Stomach (tissue), 9 donors: ENCODE measurements around the gene CLEC2D. TPM values are rescaled to one million over a fixed set of nuclear protein-coding genes. Genes with fewer than 3 reads are reported as not detected.
A peak's percentile ranks its signal among the peaks of the same experiment; 100 is the strongest.

Experiments
- DNase-seq, 2 donors: peaks; one replicate each; pipeline versions ENCODE4 v3.0.0 to v3.0.0-alpha.2; 2013 to 2019
- H3K27ac ChIP-seq, 5 donors: fragments of 200-600 bp in 4 of 5; sonication (generic) in 4 of 5; one replicate each; pipeline ENCODE4 v1.5.1; 2013 to 2019; ENCODE audit warnings: mild to moderate bottlenecking in 1 of 5, moderate library complexity in 1 of 5
- H3K27me3 ChIP-seq, 3 donors: fragments of 200-600 bp; sonication (generic); one replicate each; pipeline ENCODE4 v1.5.1; 2017 to 2019; ENCODE audit warnings: mixed run types in 1 of 3
- H3K36me3 ChIP-seq, 4 donors: fragments of 200-600 bp; sonication (generic); 1 replicate in 3 of 4; 2 replicates in 1 of 4; pipeline ENCODE4 v1.5.1; 2016 to 2019
- H3K4me1 ChIP-seq, 4 donors: fragments of 200-600 bp; sonication (generic); one replicate each; pipeline ENCODE4 v1.5.1; 2016 to 2019
- H3K4me3 ChIP-seq, 4 donors: fragments of 200-600 bp; sonication (generic) in 3 of 4; one replicate each; pipeline ENCODE4 v1.5.1; 2016 to 2019; ENCODE audit warnings: mild to moderate bottlenecking in 1 of 4
- H3K9me3 ChIP-seq, 4 donors: fragments of 200-600 bp; sonication (generic); one replicate each; pipeline ENCODE4 v1.5.1; 2016 to 2019
- EP300 ChIP-seq: sonication (generic); formaldehyde crosslinking; IDR thresholded peaks from one replicate; pipeline ENCODE4 v1.6.1; 2017; ENCODE audit warnings: antibody characterized with exemption
- POLR2A ChIP-seq, 4 donors: fragments of 450-650 bp; IDR thresholded peaks; one replicate each; pipeline ENCODE4 v1.6.1; 2016; ENCODE audit warnings: antibody characterized with exemption in 4 of 4, control low read depth in 2 of 4, mild to moderate bottlenecking in 1 of 4, moderate library complexity in 1 of 4
- POLR2AphosphoS5 ChIP-seq, 3 donors: sonication (generic); formaldehyde crosslinking; IDR thresholded peaks; one replicate each; pipeline ENCODE4 v1.6.1; 2016; ENCODE audit warnings: antibody characterized with exemption in 3 of 3
- WGBS, 5 donors: extraction: QIAGEN DNeasy Blood & Tissue Kit in 3 of 5; methylation state at CpG; one replicate each; pipeline versions ENCODE4 v1.1.5 to v1.1.7; 2013 to 2018; 5-methylcytosine and 5-hydroxymethylcytosine counted together
- intact Hi-C: fragments of 100-400 bp; cut with DNase I; formaldehyde crosslinking; loops from one replicate; pipeline ENCODE4 v1.15.1; 2023; ENCODE audit warnings: low total_unique reads
- polyA plus RNA-seq, 3 donors: library from polyadenylated mRNA; stranded (reverse); fragments of 200-250 nt; gene quantifications; one replicate each; pipeline ENCODE4 v1.2.3, GENCODE V29; 2013
- total RNA-seq, 5 donors: library from RNA; depleted of rRNA; stranded (reverse); fragments of >200 nt; gene quantifications; one replicate each; pipeline versions ENCODE4 v1.1.0 to v1.2.3, GENCODE V29; 2014 to 2016
- TF ChIP-seq, protein P1 (sequence below), 7 experiments: fragments of 450-650 bp in 4 of 7; fragments of 200-600 bp in 3 of 7; sonication (generic) in 3 of 7; IDR thresholded peaks; one replicate each; pipeline ENCODE4 v1.5.1; 2016 to 2019; ENCODE audit warnings: antibody characterized with exemption in 7 of 7, control low read depth in 2 of 7, mild to moderate bottlenecking in 1 of 7
- donor health status: healthy with polysubstance abuse.
- donor health status: Bipolar disorder and iron deficiency.
- donor health status: healthy.

Gene CLEC2D
- total and polyA plus RNA-seq, 8 donors: 2.2 to 90.2 (median 21.1) TPM; not detected in 1

DNA sequence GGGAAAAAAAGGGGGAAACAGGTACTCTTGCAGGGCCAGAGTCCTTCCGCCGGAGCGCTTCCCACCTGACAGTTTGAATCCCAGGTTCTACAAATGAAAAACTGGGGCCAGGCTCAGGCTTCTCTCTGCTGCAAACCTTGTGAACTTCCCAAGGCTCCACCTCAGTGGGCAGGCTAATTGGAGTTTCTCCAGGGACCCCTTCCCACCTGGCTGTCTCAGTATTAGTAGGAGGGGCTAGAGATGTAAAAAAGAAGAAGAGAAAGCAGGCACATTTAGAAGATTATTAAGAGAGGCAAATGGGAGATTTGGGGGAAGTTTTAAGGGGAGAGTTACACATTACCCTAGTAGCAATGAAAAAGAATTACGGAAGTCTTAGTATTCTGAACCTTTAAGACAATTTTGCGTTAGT is 20.0 kb upstream of the CLEC2D start:
- H3K27ac ChIP-seq: peak overlapping the region; percentile 7 to 91 (median 90)
- peak overlapping the region; percentile 60 to 70 (median 66) for H3K4me3 ChIP-seq
- intact Hi-C loops: no loop called here
- peak in 1 of 2 donors; percentile 31 for DNase-seq
- H3K9me3 ChIP-seq: no peaks in the 10 kb centered on the region
- peaks cover 0 to 12% (median 10%) of the 10 kb centered on the region in 4 donors for H3K36me3 ChIP-seq
- H3K27me3 ChIP-seq: no peaks in the 10 kb centered on the region
- 41 to 64% (median 53%) methylated on average over 5 of the region's 5 CpGs for WGBS, 5 donors
- H3K4me1 ChIP-seq: peaks cover 0 to 46% (median 25%) of the 10 kb centered on the region in 4 donors
- TF ChIP-seq POLR2AphosphoS5 (IDR thresholded peaks at IDR 0.05) (no peak), EP300 (no peak), POLR2A (IDR thresholded peaks at IDR 0.05) (no peak)
- TF ChIP-seq, protein P1, sequence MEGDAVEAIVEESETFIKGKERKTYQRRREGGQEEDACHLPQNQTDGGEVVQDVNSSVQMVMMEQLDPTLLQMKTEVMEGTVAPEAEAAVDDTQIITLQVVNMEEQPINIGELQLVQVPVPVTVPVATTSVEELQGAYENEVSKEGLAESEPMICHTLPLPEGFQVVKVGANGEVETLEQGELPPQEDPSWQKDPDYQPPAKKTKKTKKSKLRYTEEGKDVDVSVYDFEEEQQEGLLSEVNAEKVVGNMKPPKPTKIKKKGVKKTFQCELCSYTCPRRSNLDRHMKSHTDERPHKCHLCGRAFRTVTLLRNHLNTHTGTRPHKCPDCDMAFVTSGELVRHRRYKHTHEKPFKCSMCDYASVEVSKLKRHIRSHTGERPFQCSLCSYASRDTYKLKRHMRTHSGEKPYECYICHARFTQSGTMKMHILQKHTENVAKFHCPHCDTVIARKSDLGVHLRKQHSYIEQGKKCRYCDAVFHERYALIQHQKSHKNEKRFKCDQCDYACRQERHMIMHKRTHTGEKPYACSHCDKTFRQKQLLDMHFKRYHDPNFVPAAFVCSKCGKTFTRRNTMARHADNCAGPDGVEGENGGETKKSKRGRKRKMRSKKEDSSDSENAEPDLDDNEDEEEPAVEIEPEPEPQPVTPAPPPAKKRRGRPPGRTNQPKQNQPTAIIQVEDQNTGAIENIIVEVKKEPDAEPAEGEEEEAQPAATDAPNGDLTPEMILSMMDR (IDR thresholded peaks at IDR 0.05): no peak

DNA sequence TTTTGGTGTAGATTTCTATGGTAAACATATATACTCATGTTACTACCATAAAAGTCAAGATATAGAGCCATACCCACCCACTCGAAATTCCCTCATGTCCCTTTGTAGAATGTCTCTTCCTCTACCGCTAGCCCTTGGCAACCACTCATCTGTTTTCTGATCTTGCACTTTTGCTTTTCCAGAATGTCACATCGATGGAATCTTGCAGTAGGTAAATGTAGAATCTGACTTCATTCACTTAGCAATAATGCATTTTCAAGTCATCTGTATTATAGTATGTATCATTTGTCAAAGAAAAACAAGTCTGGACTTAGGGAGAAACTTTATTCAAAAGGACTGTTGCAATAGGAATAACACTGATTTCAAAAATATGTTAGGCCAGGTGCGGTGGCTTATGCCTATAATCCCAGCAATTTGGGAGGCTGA is 19.3 kb upstream of the CLEC2D start:
- Histone ChIP-seq H3K36me3 (peaks cover 0 to 18% (median 16%) of the 10 kb centered on the region in 4 donors), H3K9me3 (no peaks in the 10 kb centered on the region), H3K4me1 (peaks cover 0 to 46% (median 25%) of the 10 kb centered on the region in 4 donors), H3K27ac (peak overlapping the region; percentile 58 to 91 (median 90)), H3K27me3 (no peaks in the 10 kb centered on the region), H3K4me3 (peak overlapping the region; percentile 60 to 70 (median 66))
- TF ChIP-seq POLR2AphosphoS5 (IDR thresholded peaks at IDR 0.05) (no peak), EP300 (no peak), POLR2A (IDR thresholded peaks at IDR 0.05) (no peak)
- TF ChIP-seq, protein P1 (IDR thresholded peaks at IDR 0.05): no peak
- 46 to 73% (median 59%) methylated on average over 4 of the region's 4 CpGs for WGBS, 5 donors
- intact Hi-C loops: no loop called here
- no peak for DNase-seq

DNA sequence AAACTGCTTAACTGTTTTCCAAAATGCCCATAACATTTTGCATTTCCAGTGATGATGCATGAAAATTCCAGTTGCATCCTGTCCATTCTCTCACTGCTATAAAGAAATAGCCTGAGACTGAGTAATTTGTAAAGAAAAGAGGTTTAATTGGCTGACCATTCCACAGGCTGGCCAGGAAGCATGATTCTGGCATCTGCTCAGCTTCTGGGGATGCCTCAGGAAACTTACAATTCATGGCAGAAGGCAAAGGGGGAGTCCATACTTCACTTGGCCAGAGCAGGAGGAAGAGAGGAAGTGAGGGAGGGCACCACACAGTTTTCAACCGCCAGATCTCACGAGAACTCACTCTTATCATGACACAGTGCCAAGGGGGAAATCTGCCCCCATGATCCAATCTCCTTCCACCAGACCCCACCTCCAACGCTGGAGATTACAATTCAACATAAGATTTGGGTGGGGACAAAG is 18.2 kb upstream of the CLEC2D start:
- Histone ChIP-seq H3K36me3 (peaks cover 0 to 29% (median 28%) of the 10 kb centered on the region in 4 donors), H3K27ac (peak overlapping the region in 4 of 5 donors; percentile 84 to 91 (median 90)), H3K27me3 (no peaks in the 10 kb centered on the region), H3K4me1 (peaks cover 0 to 46% (median 25%) of the 10 kb centered on the region in 4 donors), H3K9me3 (no peaks in the 10 kb centered on the region), H3K4me3 (no peak overlapping the region)
- WGBS, 5 donors: 65 to 76% (median 74%) methylated on average over 3 of the region's 3 CpGs
- intact Hi-C loops: no loop called here
- peak in 1 of 2 donors; percentile 31 for DNase-seq
- TF ChIP-seq POLR2A (IDR thresholded peaks at IDR 0.05): no peak

DNA sequence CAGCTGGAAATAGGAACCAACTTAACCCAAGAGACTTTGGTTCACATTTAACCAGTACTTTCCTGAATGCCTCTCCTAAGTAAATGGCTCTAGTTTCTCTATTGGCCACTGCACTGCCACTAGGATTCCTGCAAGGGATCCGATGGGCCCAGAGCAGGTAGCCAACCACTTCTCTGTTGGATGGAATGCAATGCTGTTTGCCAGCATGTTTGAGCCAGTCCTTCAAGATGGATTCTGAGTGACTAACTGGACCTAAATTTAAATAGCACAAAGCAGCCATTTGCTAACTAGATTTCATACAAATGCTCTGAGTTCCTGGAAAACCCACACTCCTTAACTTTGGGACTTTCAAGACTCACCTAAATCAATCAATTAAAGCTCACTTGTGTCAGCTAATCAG is 9.5 kb upstream of the CLEC2D start:
- Histone ChIP-seq H3K27ac (no peak overlapping the region), H3K27me3 (no peaks in the 10 kb centered on the region), H3K4me3 (no peak overlapping the region), H3K36me3 (peaks cover 7 to 96% (median 82%) of the 10 kb centered on the region in 4 donors), H3K4me1 (no peaks in the 10 kb centered on the region), H3K9me3 (no peaks in the 10 kb centered on the region)
- DNase-seq: no peak
- intact Hi-C loops: no loop called here
- WGBS, 5 donors: 50 to 100% (median 94%) methylated on average over 1 of the region's 1 CpG
- TF ChIP-seq, protein P1 (IDR thresholded peaks at IDR 0.05): no peak
- TF ChIP-seq POLR2A (IDR thresholded peaks at IDR 0.05): no peak
- TF ChIP-seq POLR2AphosphoS5 (IDR thresholded peaks at IDR 0.05): no peak
- no peak for TF ChIP-seq EP300

GRCh38 chr12:9661720-9662119 is 7.8 kb upstream of the CLEC2D start:
- Histone ChIP-seq H3K36me3 (peaks cover 7 to 90% (median 73%) of the 10 kb centered on the region in 4 donors), H3K4me1 (no peaks in the 10 kb centered on the region), H3K27ac (no peak overlapping the region), H3K27me3 (no peaks in the 10 kb centered on the region), H3K9me3 (no peaks in the 10 kb centered on the region), H3K4me3 (no peak overlapping the region)
- no peak for TF ChIP-seq POLR2AphosphoS5 (IDR thresholded peaks at IDR 0.05)
- no peak for TF ChIP-seq EP300
- TF ChIP-seq, protein P1 (IDR thresholded peaks at IDR 0.05): no peak
- no peak for TF ChIP-seq POLR2A (IDR thresholded peaks at IDR 0.05)
- no peak for DNase-seq
- 94 to 97% (median 96%) methylated on average over 2 of the region's 2 CpGs for WGBS, 5 donors
- intact Hi-C loops: no loop called here
